ENCODE data around the gene ACAD10. TPM values are rescaled to one million over a fixed set of nuclear protein-coding genes. Genes with fewer than 3 reads are reported as not detected.
A peak's percentile ranks its signal among the peaks of the same experiment; 100 is the strongest.
"Not testable (repeated sequence)": the region's sequence is repeated elsewhere in the genome, so short reads cannot be mapped to it uniquely, and the experiment has no call there.

The ACAD10 gene
- total RNA-seq, 2 experiments from 2014 or later = 15.0 to 35.3 TPM

DNA sequence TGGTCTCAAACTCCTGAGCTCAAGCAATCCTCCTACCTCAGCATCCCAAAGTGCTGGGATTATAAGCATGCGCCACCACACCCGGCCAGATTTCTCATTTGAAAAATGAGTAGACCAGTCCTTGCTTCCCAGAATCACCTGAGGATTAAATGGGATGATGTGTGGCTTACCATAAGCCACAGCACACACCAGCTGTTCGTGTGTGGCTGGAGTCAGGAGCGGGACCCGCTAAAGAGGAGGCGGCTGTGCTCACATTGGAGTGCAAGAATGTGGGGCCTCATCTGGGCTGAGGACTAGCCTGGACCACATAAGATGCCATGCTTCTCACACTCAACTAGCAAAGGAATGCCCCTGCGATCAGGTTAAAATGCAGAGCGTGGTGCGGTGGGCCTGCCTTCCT is 74.1 kb downstream of the ACAD10 start:
- intact Hi-C loops (cut with micrococcal nuclease; ENCODE audit: unreplicated experiment) = loop anchor here (2.0 to 10.0 kb wide), 2 partner anchors 29 to 355 kb away; partner anchors contain the start of gene SH2B3
- H3K4me3 ChIP-seq (ENCODE audit: low read depth, low read length, poor library complexity, severe bottlenecking) = no peak overlapping the region
- H3K9me3 ChIP-seq (ENCODE audit: low read length) = no peaks in the 10 kb centered on the region
- no peaks in the 10 kb centered on the region for H3K9me2 ChIP-seq (ENCODE audit: insufficient read depth, low read length)
- no peaks in the 10 kb centered on the region for H3K79me2 ChIP-seq (ENCODE audit: insufficient read depth, low read depth, low read length)
- peaks cover 78% of the 10 kb centered on the region for H3K4me1 ChIP-seq (ENCODE audit: insufficient read depth, low read length, poor library complexity, severe bottlenecking)
- H3K27ac ChIP-seq (ENCODE audit: low read depth, low read length, poor library complexity, severe bottlenecking) = no peak overlapping the region
- no peak for DNase-seq (ENCODE audit: low spot score)
- H3K4me2 ChIP-seq (ENCODE audit: low read length) = no peak overlapping the region
- ChIA-PET POLR2A (interaction anchor here (1.0 to 2.8 kb wide), 4 partner anchors 30 to 74 kb away, joined by 3 to 9 read pairs (median 4); partner anchors contain the start of genes ACAD10 and BRAP), CTCF (ENCODE audit: unreplicated experiment) (no interaction called here)
- no TSS peak for BruUV-seq (replicated peaks)
- no peak overlapping the region for H2AFZ ChIP-seq (ENCODE audit: low read length)
- no peaks in the 10 kb centered on the region for H3K36me3 ChIP-seq (ENCODE audit: insufficient read depth, low read length)
- TF ChIP-seq EZH2phosphoT487 (IDR thresholded peaks at IDR 0.05; ENCODE audit: borderline replicate concordance, low read depth, low read length) = no peak
- TF ChIP-seq, protein P1, sequence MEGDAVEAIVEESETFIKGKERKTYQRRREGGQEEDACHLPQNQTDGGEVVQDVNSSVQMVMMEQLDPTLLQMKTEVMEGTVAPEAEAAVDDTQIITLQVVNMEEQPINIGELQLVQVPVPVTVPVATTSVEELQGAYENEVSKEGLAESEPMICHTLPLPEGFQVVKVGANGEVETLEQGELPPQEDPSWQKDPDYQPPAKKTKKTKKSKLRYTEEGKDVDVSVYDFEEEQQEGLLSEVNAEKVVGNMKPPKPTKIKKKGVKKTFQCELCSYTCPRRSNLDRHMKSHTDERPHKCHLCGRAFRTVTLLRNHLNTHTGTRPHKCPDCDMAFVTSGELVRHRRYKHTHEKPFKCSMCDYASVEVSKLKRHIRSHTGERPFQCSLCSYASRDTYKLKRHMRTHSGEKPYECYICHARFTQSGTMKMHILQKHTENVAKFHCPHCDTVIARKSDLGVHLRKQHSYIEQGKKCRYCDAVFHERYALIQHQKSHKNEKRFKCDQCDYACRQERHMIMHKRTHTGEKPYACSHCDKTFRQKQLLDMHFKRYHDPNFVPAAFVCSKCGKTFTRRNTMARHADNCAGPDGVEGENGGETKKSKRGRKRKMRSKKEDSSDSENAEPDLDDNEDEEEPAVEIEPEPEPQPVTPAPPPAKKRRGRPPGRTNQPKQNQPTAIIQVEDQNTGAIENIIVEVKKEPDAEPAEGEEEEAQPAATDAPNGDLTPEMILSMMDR (conservative IDR thresholded peaks at IDR 0.05; ENCODE audit: low read length) = no peak
- no peaks in the 10 kb centered on the region for H4K20me1 ChIP-seq (ENCODE audit: insufficient read depth, low read length)

DNA sequence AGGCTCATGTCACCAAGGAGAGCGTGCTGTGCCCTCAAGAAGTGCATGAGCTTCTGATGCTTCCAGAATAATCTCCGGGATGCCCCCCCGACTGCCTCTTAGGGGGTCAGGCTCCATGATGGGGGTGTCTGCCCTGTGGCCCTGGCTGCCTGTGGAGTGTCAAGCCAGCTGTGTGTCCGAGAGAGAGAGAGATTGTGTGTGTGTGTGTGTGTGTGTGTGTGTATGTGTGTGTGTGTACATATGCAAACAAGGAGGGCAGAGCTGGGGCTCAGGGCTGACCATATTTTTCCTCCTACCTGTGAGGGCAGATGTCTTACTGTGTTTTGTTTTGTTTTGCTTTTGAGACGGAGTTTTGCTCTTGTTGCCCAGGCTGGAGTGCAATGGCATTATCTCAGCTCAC is 75.2 kb downstream of the ACAD10 start:
- no TSS peak for BruUV-seq (replicated peaks)
- H3K27ac ChIP-seq (ENCODE audit: low read depth, low read length, poor library complexity, severe bottlenecking) = peak overlapping the region; percentile 88
- intact Hi-C loops (cut with micrococcal nuclease; ENCODE audit: unreplicated experiment) = loop anchor here (2.0 to 10.0 kb wide), 2 partner anchors 30 to 356 kb away; partner anchors contain the start of gene SH2B3
- no peaks in the 10 kb centered on the region for H3K9me2 ChIP-seq (ENCODE audit: insufficient read depth, low read length)
- TF ChIP-seq EZH2phosphoT487 (IDR thresholded peaks at IDR 0.05; ENCODE audit: borderline replicate concordance, low read depth, low read length) = no peak
- TF ChIP-seq, protein P1 (conservative IDR thresholded peaks at IDR 0.05; ENCODE audit: low read length) = no peak
- no peaks in the 10 kb centered on the region for H3K36me3 ChIP-seq (ENCODE audit: insufficient read depth, low read length)
- H3K4me2 ChIP-seq (ENCODE audit: low read length) = peak overlapping the region; percentile 60
- H3K9me3 ChIP-seq (ENCODE audit: low read length) = no peaks in the 10 kb centered on the region
- peaks cover 88% of the 10 kb centered on the region for H3K4me1 ChIP-seq (ENCODE audit: insufficient read depth, low read length, poor library complexity, severe bottlenecking)
- peak overlapping the region; percentile 16 for H3K4me3 ChIP-seq (ENCODE audit: low read depth, low read length, poor library complexity, severe bottlenecking)
- POLR2A ChIA-PET = interaction anchor here (0.5 to 2.8 kb wide), 8 partner anchors 9 to 1293 kb away, joined by 3 to 9 read pairs (median 4); partner anchors contain the start of genes ACAD10, BRAP and GPN3
- peak overlapping the region; percentile 70; the same call in 1 of the 2 replicates for H2AFZ ChIP-seq (ENCODE audit: low read length)
- H3K79me2 ChIP-seq (ENCODE audit: insufficient read depth, low read depth, low read length) = no peaks in the 10 kb centered on the region
- no peaks in the 10 kb centered on the region for H4K20me1 ChIP-seq (ENCODE audit: insufficient read depth, low read length)
- CTCF ChIA-PET (ENCODE audit: unreplicated experiment) = interaction anchor here (0.6 to 1.0 kb wide), 2 partner anchors 52 to 68 kb away, joined by 3 to 4 read pairs; no protein-coding TSS in a partner anchor
- DNase-seq (ENCODE audit: low spot score) = peak; percentile 53

DNA sequence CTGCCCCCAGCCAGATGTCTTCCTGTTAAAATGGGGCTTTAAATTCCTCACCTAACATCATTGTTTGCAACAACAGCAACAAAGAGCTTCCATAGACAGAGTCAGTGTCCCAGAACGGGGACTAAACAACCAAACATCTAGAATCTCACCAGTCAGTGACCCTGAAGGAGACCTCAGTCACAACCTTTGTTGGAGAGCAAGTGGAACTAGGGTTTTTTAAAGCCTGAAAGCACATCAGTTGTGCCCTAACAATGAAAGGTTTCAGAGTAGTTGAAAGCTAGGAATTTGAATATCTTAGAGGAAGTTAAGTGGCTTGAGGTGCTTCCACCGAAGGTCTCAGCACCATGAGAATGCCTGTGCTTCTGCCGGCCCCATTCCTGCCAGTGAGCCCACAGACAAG is 75.9 kb downstream of the ACAD10 start:
- TF ChIP-seq, protein P1 (conservative IDR thresholded peaks at IDR 0.05; ENCODE audit: low read length) = no peak
- CTCF ChIA-PET (ENCODE audit: unreplicated experiment) = interaction anchor here (0.6 kb wide), 1 partner anchor 69 kb away, joined by 4 read pairs; no protein-coding TSS in a partner anchor
- intact Hi-C loops (cut with micrococcal nuclease; ENCODE audit: unreplicated experiment) = loop anchor here (2.0 to 10.0 kb wide), 2 partner anchors 31 to 357 kb away; partner anchors contain the start of gene SH2B3
- H3K4me3 ChIP-seq (ENCODE audit: low read depth, low read length, poor library complexity, severe bottlenecking) = peak overlapping the region; percentile 16
- peak overlapping the region; percentile 88 for H3K27ac ChIP-seq (ENCODE audit: low read depth, low read length, poor library complexity, severe bottlenecking)
- H3K4me1 ChIP-seq (ENCODE audit: insufficient read depth, low read length, poor library complexity, severe bottlenecking) = peaks cover 92% of the 10 kb centered on the region
- peak overlapping the region; percentile 60 for H3K4me2 ChIP-seq (ENCODE audit: low read length)
- POLR2A ChIA-PET = interaction anchor here (0.5 to 2.8 kb wide), 8 partner anchors 9 to 1294 kb away, joined by 3 to 9 read pairs (median 5); partner anchors contain the start of gene GPN3
- H3K36me3 ChIP-seq (ENCODE audit: insufficient read depth, low read length) = no peaks in the 10 kb centered on the region
- DNase-seq (ENCODE audit: low spot score) = peak; percentile 73
- H3K9me2 ChIP-seq (ENCODE audit: insufficient read depth, low read length) = no peaks in the 10 kb centered on the region
- peak overlapping the region; percentile 70; the same call in 1 of the 2 replicates for H2AFZ ChIP-seq (ENCODE audit: low read length)
- no peaks in the 10 kb centered on the region for H4K20me1 ChIP-seq (ENCODE audit: insufficient read depth, low read length)
- no peaks in the 10 kb centered on the region for H3K79me2 ChIP-seq (ENCODE audit: insufficient read depth, low read depth, low read length)
- H3K9me3 ChIP-seq (ENCODE audit: low read length) = no peaks in the 10 kb centered on the region
- BruUV-seq (replicated peaks) = no TSS peak

DNA sequence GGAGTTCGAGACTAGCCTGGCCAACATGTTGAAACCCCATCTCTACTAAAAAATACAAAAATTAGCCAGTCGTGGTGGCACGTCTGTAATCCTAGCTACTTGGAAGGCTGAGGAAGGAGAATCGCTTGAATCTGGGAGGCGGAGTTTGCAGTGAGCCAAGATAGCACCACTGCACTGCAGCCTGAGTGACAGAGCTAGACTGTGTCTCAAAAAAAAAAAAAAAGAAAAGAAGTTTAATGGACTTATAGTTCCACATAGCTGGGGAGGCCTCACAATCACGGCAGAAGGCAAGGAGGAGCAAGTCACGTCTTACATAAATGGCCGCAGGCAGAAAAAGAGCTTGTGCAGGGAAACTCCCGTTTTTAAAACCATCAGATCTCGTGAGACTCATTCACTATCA is 77.7 kb downstream of the ACAD10 start:
- H4K20me1 ChIP-seq (ENCODE audit: insufficient read depth, low read length); CTCF ChIA-PET (ENCODE audit: unreplicated experiment); H3K79me2 ChIP-seq (ENCODE audit: insufficient read depth, low read depth, low read length); DNase-seq (ENCODE audit: low spot score); H3K36me3 ChIP-seq (ENCODE audit: insufficient read depth, low read length); H3K9me2 ChIP-seq (ENCODE audit: insufficient read depth, low read length); H3K9me3 ChIP-seq (ENCODE audit: low read length); BruUV-seq (replicated peaks): not testable (repeated sequence)
- peak overlapping the region; percentile 63 for H3K4me2 ChIP-seq (ENCODE audit: low read length)
- H3K4me1 ChIP-seq (ENCODE audit: insufficient read depth, low read length, poor library complexity, severe bottlenecking) = peaks cover 91% of the 10 kb centered on the region
- H3K4me3 ChIP-seq (ENCODE audit: low read depth, low read length, poor library complexity, severe bottlenecking) = peak overlapping the region; percentile 40
- peak overlapping the region; percentile 88 for H3K27ac ChIP-seq (ENCODE audit: low read depth, low read length, poor library complexity, severe bottlenecking)
- intact Hi-C loops (cut with micrococcal nuclease; ENCODE audit: unreplicated experiment) = loop anchor here (10.0 kb wide), 1 partner anchor 359 kb away; the partner anchor contains the start of gene SH2B3
- POLR2A ChIA-PET = interaction anchor here (0.6 to 3.5 kb wide), 5 partner anchors 13 to 84 kb away, joined by 3 to 26 read pairs (median 5); partner anchors contain the start of genes ACAD10 and BRAP
- H2AFZ ChIP-seq (ENCODE audit: low read length) = peak overlapping the region; percentile 77; the same call in 1 of the 2 replicates
